OCI-LY3 (cell line): ENCODE data around the gene ZACN.

Experiments used
- CTCF ChIP-seq: fragments of 200-600, 300-600 bp; sonication (generic); IDR thresholded peaks from 2 replicates; pipeline ENCODE4 v1.5.1; 2014; ENCODE audit warnings: antibody characterized with exemption, low read length, low read depth
- EZH2phosphoT487 ChIP-seq: fragments of 200-600 bp; shearing (Covaris generic); IDR thresholded peaks from 2 replicates; pipeline ENCODE4 v1.6.1; 2018; ENCODE audit warnings: antibody characterized with exemption, mixed run types, low read depth

- TF ChIP-seq CTCF (no peak), EZH2phosphoT487 (no peak)
These were observed 25.9 kb downstream of the ZACN start for GRCh38 chr17:76104896-76105231.
